Measurements from ENCODE around the gene TIMP4. TPM values are rescaled to one million over a fixed set of nuclear protein-coding genes. Genes with fewer than 3 reads are reported as not detected.

TIMP4 gene
- total and polyA plus RNA-seq, 2 of the 4 experiments (the other 2 are of a cell fraction), result 0.39 to 0.54 TPM

GRCh38 chr3:12186046-12186445 lies 27.3 kb upstream of the TIMP4 start:
- Histone ChIP-seq H2BK120ac (ENCODE audit: low read depth, low read length) (peak overlapping the region; percentile 18; the same call in 1 of the 2 replicates), H3K4me3 (ENCODE audit: insufficient read depth, low read depth, low read length) (no peak overlapping the region), H4K8ac (ENCODE audit: low read depth in 2 of 2, low read length in 2 of 2) (no peak overlapping the region), H3K4ac (ENCODE audit: low read depth, low read length) (0 out of 2 replicates have a peak overlapping the region, but pooled peaks have one; percentile 1), H3K9me1 (ENCODE audit: insufficient read depth, low read length) (peaks cover 11% of the 10 kb centered on the region), H2BK15ac (ENCODE audit: low read depth, low read length) (peak overlapping the region; percentile 62; the same call in 1 of the 3 replicates), H2BK5ac (ENCODE audit: low read depth, low read length, poor library complexity, severe bottlenecking) (no peak overlapping the region), H3K9ac (ENCODE audit: low read depth, low read length) (no peak overlapping the region), H3K4me1 (ENCODE audit: control insufficient read depth, insufficient read depth, low read length) (peaks cover 19% of the 10 kb centered on the region), H3K79me1 (ENCODE audit: low read depth in 1 of 2, low read length in 2 of 2) (no peaks in the 10 kb centered on the region), H4K20me1 (ENCODE audit: insufficient read depth, low read length) (no peaks in the 10 kb centered on the region), H2AFZ (replicated peaks; ENCODE audit: low read length, poor library complexity) (peak overlapping the region; percentile 51), H3K56ac (ENCODE audit: extremely low read depth, insufficient read depth, low read length) (no peak overlapping the region), H3K4me2 (ENCODE audit: low read depth, low read length) (no peak overlapping the region), H2AK5ac (ENCODE audit: low read depth, low read length) (0 out of 2 replicates have a peak overlapping the region, but pooled peaks have one; percentile 3), H3K27me3 (ENCODE audit: control insufficient read depth, insufficient read depth, low read length) (no peaks in the 10 kb centered on the region), H2AK9ac (replicated peaks; ENCODE audit: low read depth, low read length, poor library complexity) (no peak overlapping the region), H3K23ac (ENCODE audit: low read depth, low read length) (no peak overlapping the region), H3K36me3 (ENCODE audit: control insufficient read depth, insufficient read depth, low read length) (no peaks in the 10 kb centered on the region), H3K27ac (ENCODE audit: insufficient read depth, low read length) (no peak overlapping the region), H4K91ac (ENCODE audit: insufficient read depth, low read depth, low read length) (peak overlapping the region; percentile 15; the same call in 1 of the 2 replicates), H3K18ac (ENCODE audit: low read depth, low read length) (no peak overlapping the region), H3K9me3 (ENCODE audit: control insufficient read depth, insufficient read depth, low read length) (no peaks in the 10 kb centered on the region), H3K14ac (replicated peaks; ENCODE audit: low read depth, low read length) (no peak overlapping the region), H4K5ac (ENCODE audit: low read depth, low read length) (no peak overlapping the region), H2BK20ac (ENCODE audit: low read depth, low read length) (peak overlapping the region; percentile 69; the same call in 1 of the 2 replicates)
- ChIA-PET CTCF (interaction anchor here (1.4 kb wide), 1 partner anchor 9 kb away, joined by 3 read pairs; no protein-coding TSS in a partner anchor), POLR2A (ENCODE audit: unreplicated experiment) (no interaction called here)
- dilution Hi-C loops (cut with HindIII; ENCODE audit: low sequenced_read_pairs, unreplicated experiment) (no loop called here), intact Hi-C loops (cut with micrococcal nuclease) (no loop called here), in situ Hi-C loops (cut with MboI; ENCODE audit: low sequenced_read_pairs) (no loop called here)
- ATAC-seq (ENCODE audit: low read depth), result no peak
- WGBS, 2 experiments (ENCODE audit: extremely low coverage in 2 of 2, insufficient read length in 1 of 2), result no CpG with 5 or more reads among the region's 4 CpGs
- no peak for DNase-seq
- no peak for TF ChIP-seq RAD21 (IDR thresholded peaks at IDR 0.05; ENCODE audit: low read length)
- TF ChIP-seq FOS (IDR thresholded peaks at IDR 0.05; ENCODE audit: low read depth, low read length), result no peak
- BruUV-seq (replicated peaks), result no TSS peak
